ENCODE measurements around the gene UROS.

Gene UROS

GRCh38 chr10:125822878-125823662, at the start of gene UROS, which contains the start of gene BCCIP:
Gene UROS (minus strand): TSS chr10:125823258. CDS start chr10:125816499, 6,759 bp downstream.
Gene BCCIP (plus strand): TSS chr10:125823546. CDS start chr10:125823558, 12 bp downstream.
- FAIRE-seq (no peak), DNase-seq (ENCODE audit: insufficient read length, low spot score) (peak; percentile 64)
- peak; percentile 62 for TF ChIP-seq POLR2A (IDR thresholded peaks at IDR 0.05; ENCODE audit: low read depth, low read length)

DNA sequence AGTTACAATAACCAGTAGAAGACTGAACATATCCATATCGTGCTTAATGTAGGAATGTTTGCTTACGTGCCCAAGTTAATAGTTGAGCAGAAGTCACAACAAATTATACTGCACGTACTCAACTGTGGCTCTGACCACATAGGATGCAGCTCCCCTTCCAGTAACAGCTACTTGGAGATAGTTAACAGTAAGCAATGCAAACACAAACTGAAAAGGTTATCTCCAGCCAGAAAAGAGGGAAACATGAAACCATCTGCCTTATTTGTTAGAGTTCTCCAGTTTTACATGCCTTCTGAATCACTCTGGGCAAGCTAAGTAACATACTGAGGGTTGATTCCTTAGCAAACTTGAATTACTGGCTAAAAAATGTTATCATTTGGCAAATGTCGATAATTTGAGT, 48.3 kb upstream of the UROS start:
- no peak for FAIRE-seq
- DNase-seq (ENCODE audit: insufficient read length, low spot score): no peak
- TF ChIP-seq POLR2A (IDR thresholded peaks at IDR 0.05; ENCODE audit: low read depth, low read length): no peak

DNA sequence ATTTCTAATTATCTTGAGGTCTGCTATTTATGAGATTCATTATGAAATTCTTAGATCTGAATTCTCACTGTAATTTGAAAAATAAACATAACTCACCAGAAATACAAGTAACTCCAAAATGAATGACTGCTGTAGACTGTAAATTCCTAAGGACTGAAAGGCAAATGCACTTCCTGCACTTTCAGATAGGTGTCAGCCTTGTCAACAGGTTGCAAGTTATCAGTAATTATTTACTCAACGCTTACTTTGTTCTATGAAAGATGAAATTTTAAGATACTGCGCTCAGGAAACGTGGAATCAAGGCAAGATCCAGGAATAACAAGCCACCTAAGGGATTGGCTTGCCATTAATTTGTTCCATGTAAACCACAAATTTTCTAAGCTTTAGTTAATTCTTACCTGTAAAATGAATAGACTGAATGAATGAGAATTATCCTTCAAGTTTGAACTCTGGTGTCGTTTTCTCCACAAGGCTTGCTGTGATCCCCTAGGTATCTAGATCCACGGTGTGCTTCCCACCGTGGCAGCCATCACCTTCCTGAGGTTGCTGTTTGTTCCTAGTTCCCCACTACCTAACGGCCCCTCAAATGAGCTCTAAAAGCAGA, 45.4 kb upstream of the UROS start:
- no peak for DNase-seq (ENCODE audit: insufficient read length, low spot score)
- TF ChIP-seq POLR2A (IDR thresholded peaks at IDR 0.05; ENCODE audit: low read depth, low read length): no peak
- peak; percentile 68 for FAIRE-seq

DNA sequence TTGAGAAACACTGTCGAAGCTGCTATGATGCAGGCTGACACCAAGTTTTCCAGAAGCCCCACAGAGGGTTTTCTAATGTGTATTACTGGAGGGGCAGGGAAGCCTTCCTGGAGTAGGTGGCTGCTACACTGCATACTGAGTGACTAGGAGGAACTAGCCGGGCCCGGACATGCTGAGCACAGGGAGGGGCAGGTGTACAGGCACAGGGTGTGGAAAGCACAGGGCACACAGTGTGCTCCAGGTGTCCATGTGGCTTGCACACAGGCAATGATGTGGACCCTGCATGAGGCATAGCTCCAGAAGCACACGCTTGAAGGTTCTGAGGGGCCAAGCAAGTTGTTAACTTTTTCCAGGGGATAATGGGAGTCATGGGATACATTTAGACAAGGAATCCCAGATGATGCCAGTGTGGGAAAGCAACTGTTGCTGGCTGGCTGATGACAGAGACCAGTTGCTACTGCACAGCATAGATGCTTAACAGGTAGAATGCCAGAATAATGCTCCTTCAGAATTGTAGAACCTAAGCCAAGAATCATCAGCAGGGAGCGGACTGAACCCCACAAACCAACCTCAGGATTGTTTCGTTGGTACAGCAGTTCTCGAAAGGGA, 43.5 kb upstream of the UROS start:
- FAIRE-seq: no peak
- no peak for TF ChIP-seq POLR2A (IDR thresholded peaks at IDR 0.05; ENCODE audit: low read depth, low read length)

GRCh38 chr10:125865120-125865519, 42.1 kb upstream of the UROS start:
- FAIRE-seq (no peak), DNase-seq (ENCODE audit: insufficient read length, low spot score) (no peak)
- TF ChIP-seq POLR2A (IDR thresholded peaks at IDR 0.05; ENCODE audit: low read depth, low read length): no peak

More for the DNA sequence above, 43.5 kb upstream of the UROS start:
- no peak for DNase-seq (ENCODE audit: insufficient read length, low spot score)

GRCh38 chr10:125859128-125859817, 36.2 kb upstream of the UROS start:
- DNase-seq (ENCODE audit: insufficient read length, low spot score): no peak
- FAIRE-seq: no peak
- TF ChIP-seq POLR2A (IDR thresholded peaks at IDR 0.05; ENCODE audit: low read depth, low read length): no peak

GRCh38 chr10:125857185-125857760, 34.2 kb upstream of the UROS start:
- FAIRE-seq (no peak), DNase-seq (ENCODE audit: insufficient read length, low spot score) (no peak)
- no peak for TF ChIP-seq POLR2A (IDR thresholded peaks at IDR 0.05; ENCODE audit: low read depth, low read length)

- no peak for FAIRE-seq
- DNase-seq (ENCODE audit: insufficient read length, low spot score): no peak
- no peak for TF ChIP-seq POLR2A (IDR thresholded peaks at IDR 0.05; ENCODE audit: low read depth, low read length)
These were observed 29.4 kb upstream of the UROS start for GRCh38 chr10:125852487-125852886.

- DNase-seq (ENCODE audit: insufficient read length, low spot score): no peak
These were observed 28.0 kb upstream of the UROS start for GRCh38 chr10:125850766-125851731.

GRCh38 chr10:125849448-125849847, 26.4 kb upstream of the UROS start:
- DNase-seq (ENCODE audit: insufficient read length, low spot score) (no peak), FAIRE-seq (no peak)
- no peak for TF ChIP-seq POLR2A (IDR thresholded peaks at IDR 0.05; ENCODE audit: low read depth, low read length)

More at GRCh38 chr10:125850766-125851731, 28.0 kb upstream of the UROS start:
- TF ChIP-seq POLR2A (IDR thresholded peaks at IDR 0.05; ENCODE audit: low read depth, low read length): no peak
- no peak for FAIRE-seq

- DNase-seq (ENCODE audit: insufficient read length, low spot score): no peak
- no peak for FAIRE-seq
- no peak for TF ChIP-seq POLR2A (IDR thresholded peaks at IDR 0.05; ENCODE audit: low read depth, low read length)
These were observed 25.8 kb upstream of the UROS start for GRCh38 chr10:125848857-125849256.

DNA sequence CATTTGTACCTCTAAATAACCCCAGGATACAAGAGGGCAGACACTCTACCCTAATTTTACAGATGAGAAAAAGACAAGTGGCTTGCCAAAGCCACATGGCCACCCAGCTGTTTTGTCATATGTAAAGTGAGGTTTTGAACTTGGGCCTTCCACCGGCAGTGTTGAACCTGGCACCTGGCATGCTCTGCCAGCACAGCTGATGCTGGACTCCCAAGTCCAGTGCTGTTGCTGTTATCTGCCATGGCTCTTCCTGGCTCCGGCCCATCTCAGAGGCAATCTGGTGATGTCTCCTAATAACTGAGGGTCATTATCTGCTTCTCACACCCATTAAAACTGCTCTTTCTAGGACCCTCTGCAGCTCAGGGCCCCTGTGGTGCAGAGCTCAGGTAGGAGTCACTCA, 25.3 kb upstream of the UROS start:
- FAIRE-seq (no peak), DNase-seq (ENCODE audit: insufficient read length, low spot score) (no peak)
- no peak for TF ChIP-seq POLR2A (IDR thresholded peaks at IDR 0.05; ENCODE audit: low read depth, low read length)

GRCh38 chr10:125846894-125847293, 23.8 kb upstream of the UROS start:
- no peak for FAIRE-seq

More at GRCh38 chr10:125846894-125847293, 23.8 kb upstream of the UROS start:
- no peak for TF ChIP-seq POLR2A (IDR thresholded peaks at IDR 0.05; ENCODE audit: low read depth, low read length)
- DNase-seq (ENCODE audit: insufficient read length, low spot score): no peak
